Measurements from ENCODE around the gene RPL29. TPM values are rescaled to one million over a fixed set of nuclear protein-coding genes. Genes with fewer than 3 reads are reported as not detected.

The RPL29 gene
- total and polyA plus RNA-seq, 2 of the 8 experiments (the other 6 are each of a cell fraction or from before 2014, with no cell fraction given), result 1,467 to 2,660 TPM

GRCh38 chr3:52005571-52005986 is 9.9 kb upstream of the RPL29 start (continued):
- no peak for TF ChIP-seq BACH1 (IDR thresholded peaks at IDR 0.05; ENCODE audit: low read length)
